ENCODE data around the gene POP4.
A peak's percentile ranks its signal among the peaks of the same experiment; 100 is the strongest.

Gene POP4

GRCh38 chr19:29577649-29577963 is 28.5 kb upstream of the POP4 start:
- DNase-seq = no peak

- DNase-seq = no peak
These were observed 27.7 kb upstream of the POP4 start for GRCh38 chr19:29578349-29578748.

GRCh38 chr19:29579308-29579910 is 26.7 kb upstream of the POP4 start:
- DNase-seq = no peak

- DNase-seq = no peak
These were observed 24.7 kb upstream of the POP4 start for GRCh38 chr19:29581398-29581797.

- DNase-seq = no peak
These were observed 22.7 kb upstream of the POP4 start for GRCh38 chr19:29583196-29583999.

GRCh38 chr19:29586401-29586800 is 19.7 kb upstream of the POP4 start:
- no peak for DNase-seq

- DNase-seq = no peak
These were observed 19.0 kb upstream of the POP4 start for GRCh38 chr19:29587059-29587458.

- no peak for DNase-seq
These were observed 18.5 kb upstream of the POP4 start for GRCh38 chr19:29587518-29587986.

- no peak for DNase-seq
These were observed 18.0 kb upstream of the POP4 start for GRCh38 chr19:29588095-29588494.

GRCh38 chr19:29590278-29590677 is 15.8 kb upstream of the POP4 start:
- no peak for DNase-seq

- no peak for DNase-seq
These were observed 14.4 kb upstream of the POP4 start for GRCh38 chr19:29591670-29592069.

- DNase-seq = no peak
These were observed 12.2 kb upstream of the POP4 start for GRCh38 chr19:29593869-29594268.

GRCh38 chr19:29596080-29596727 is 9.9 kb upstream of the POP4 start:
- peak; percentile 7 for DNase-seq

- DNase-seq = peak; percentile 48
These were observed 9.1 kb upstream of the POP4 start for GRCh38 chr19:29596885-29597525.

- DNase-seq = no peak
These were observed 8.0 kb upstream of the POP4 start for GRCh38 chr19:29598036-29598435.

GRCh38 chr19:29598496-29598895 is 7.6 kb upstream of the POP4 start:
- DNase-seq = no peak

GRCh38 chr19:29603308-29603707 is 2.8 kb upstream of the POP4 start:
- DNase-seq = no peak

- DNase-seq = no peak
These were observed 301 bp downstream of the POP4 start for GRCh38 chr19:29606420-29606747.

GRCh38 chr19:29609636-29610035 is 3.6 kb downstream of the POP4 start:
- DNase-seq = no peak

GRCh38 chr19:29610213-29610573 is 4.1 kb downstream of the POP4 start:
- DNase-seq = no peak

GRCh38 chr19:29610574-29611271 is 4.6 kb downstream of the POP4 start:
- DNase-seq = peak; percentile 30

GRCh38 chr19:29612121-29612520 is 6.0 kb downstream of the POP4 start:
- DNase-seq = no peak

Data from NCI-H774 (cell line).